ENCODE results near the gene UBAP2.
"Not testable (repeated sequence)": the region's sequence is repeated elsewhere in the genome, so short reads cannot be mapped to it uniquely, and the experiment has no call there.

Gene UBAP2

GRCh38 chr9:34046784-34047379 lies 1.8 kb downstream of the UBAP2 start:
- no peak for DNase-seq (ENCODE audit: low spot score)

DNA sequence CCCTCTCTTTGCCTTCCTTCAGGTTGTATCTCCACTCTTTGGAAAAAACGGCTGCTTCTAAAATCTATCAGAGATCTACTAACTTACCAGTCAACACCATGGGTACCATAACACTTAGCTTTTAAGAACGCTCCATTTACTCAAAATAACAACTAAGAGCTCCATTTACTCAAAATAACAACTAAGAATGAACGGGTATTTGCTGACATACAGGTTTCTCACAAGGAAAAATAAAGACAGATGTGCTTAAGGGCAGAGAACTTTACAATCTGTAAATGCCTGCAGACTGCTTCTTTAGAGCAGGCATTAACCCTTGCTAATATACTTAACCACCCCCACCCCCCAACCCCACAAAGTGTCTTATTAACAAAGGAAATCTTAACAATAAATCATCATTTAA lies 2.8 kb downstream of the UBAP2 start:
- DNase-seq (ENCODE audit: low spot score), result no peak

- not testable (repeated sequence) for DNase-seq (ENCODE audit: low spot score)
These were observed 6.6 kb downstream of the UBAP2 start for GRCh38 chr9:34042074-34042473.

DNA sequence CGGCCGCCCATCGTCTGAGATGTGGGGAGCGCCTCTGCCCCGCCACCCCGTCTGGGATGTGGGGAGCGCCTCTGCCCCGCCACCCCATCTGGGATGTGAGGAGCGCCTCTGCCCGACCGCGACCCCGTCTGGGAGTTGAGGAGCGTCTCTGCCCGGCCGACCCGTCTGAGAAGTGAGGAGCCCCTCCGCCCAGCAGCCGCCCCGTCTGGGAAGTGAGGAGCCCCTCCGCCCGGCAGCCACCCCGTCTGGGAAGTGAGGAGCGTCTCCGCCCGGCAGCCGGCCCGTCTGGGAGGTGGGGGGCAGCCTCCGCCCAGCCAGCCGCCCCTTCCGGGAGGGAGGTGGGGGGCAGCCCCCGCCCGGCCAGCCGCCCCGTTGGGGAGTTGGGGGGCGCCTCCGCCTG lies 9.8 kb downstream of the UBAP2 start:
- DNase-seq (ENCODE audit: low spot score), result not testable (repeated sequence)

DNA sequence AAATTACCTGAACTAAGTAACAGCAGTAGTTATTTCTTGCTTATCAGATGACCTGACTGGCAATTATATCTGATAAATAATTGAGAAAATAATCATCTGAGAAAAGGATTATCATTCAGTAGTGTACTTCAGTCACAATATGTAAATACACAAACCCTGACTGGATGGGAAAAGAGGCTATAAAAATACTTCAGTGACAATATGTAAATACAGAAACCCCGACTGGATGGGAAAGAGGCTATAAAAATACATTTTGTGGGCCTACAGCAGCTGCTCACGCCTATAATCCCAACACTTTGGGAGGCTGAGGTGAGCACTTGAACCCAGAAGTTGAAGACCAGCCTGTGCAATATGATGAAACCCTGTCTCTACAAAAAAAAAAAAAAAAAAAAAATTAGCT lies 11.1 kb downstream of the UBAP2 start:
- DNase-seq (ENCODE audit: low spot score), result no peak

DNA sequence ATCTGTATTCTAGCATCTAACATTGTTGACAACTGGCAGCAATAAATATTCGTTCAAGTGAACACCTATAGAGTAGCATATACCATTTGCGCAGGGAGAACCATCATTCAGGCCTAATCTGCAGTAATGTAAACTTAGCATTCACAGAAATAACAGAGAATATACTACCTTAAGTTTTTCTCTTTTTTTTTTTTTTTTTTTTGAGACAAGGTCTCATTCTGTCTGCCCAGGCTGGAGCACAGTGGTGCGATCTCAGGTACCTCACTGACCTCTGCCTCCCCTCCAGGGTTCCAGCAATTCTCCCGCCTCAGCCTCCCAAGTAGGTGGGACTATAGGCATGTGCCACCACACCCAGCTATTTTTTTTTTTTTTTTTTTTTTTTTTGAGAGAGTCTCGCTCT lies 12.1 kb downstream of the UBAP2 start:
- DNase-seq (ENCODE audit: low spot score), result no peak

DNA sequence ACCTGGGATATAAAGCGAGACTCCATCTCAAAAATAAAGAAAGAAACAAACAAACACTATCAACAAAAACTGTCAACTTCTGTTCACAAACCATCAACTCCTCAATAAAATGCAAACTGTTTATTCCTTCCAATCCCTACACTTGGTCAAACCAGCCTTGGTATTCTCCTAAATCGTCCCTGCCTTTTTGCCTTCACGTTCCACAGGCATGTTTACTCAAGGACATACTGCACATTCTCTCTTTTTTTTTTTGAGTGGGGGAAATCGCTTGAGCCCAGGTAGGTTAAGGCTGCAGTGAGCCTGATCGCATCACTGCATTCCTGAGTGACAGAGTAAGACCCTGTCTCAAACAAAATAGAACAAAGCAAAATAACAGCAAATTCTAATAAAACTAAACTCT lies 13.0 kb downstream of the UBAP2 start:
- no peak for DNase-seq (ENCODE audit: low spot score)

DNA sequence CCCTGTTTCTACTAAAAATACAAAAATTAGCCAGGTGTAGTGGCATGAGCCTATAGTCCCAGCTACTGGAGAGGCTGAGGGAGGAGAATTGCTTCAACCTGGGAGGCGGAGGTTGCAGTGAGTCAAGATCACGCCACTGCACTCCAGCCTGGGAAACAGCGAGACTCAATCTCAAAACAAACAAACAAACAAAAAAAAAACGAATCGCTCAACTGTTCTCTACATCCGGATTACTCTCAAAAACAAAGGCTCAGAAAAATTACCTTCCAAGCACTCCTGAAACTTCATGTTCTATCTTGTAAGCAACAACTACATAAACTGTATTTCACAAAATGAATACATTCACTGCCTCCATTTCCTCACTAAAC lies 14.0 kb downstream of the UBAP2 start:
- DNase-seq (ENCODE audit: low spot score), result no peak

- DNase-seq (ENCODE audit: low spot score), result no peak
These were observed 16.1 kb downstream of the UBAP2 start for GRCh38 chr9:34032631-34033030.

- DNase-seq (ENCODE audit: low spot score), result no peak
These were observed 20.7 kb downstream of the UBAP2 start for GRCh38 chr9:34027845-34028574.

GRCh38 chr9:34025811-34026210 lies 22.9 kb downstream of the UBAP2 start:
- no peak for DNase-seq (ENCODE audit: low spot score)

DNA sequence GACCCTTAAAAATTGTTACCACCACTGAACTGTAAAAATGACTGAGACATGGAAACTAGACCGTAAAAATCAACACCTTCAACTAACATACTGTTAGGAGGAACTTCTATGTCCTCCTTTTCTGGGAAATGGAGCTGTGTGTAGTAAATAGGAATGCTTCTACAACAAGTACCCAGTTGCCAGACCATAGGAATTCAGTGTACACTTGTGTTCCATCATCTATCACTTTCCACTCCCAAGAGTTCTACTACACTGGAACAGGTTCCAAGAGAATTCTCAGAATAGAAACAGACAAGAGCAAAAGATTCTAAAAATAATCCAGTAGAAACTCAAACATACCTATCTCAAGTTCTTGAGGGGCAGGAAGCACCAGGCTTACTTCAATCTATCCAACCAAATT lies 23.6 kb downstream of the UBAP2 start:
- DNase-seq (ENCODE audit: low spot score), result no peak

DNA sequence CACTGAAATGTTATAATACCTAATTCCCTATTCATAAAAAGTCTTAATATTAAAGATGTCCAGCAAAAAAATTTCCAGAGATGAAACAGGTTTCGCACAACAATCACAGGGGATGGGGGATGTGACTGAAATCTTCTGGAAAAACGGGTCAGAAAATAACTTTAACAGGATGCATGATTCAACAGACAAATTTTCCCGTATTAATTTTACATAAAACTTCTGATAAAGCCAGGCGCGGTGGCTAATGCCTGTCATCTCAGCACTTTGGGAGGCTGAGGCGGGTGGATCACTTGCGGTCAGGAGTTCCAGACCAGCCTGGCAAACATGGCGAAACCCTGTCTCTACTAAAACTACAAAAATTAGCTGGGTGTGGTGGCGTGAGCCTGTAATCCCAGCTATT lies 24.2 kb downstream of the UBAP2 start:
- DNase-seq (ENCODE audit: low spot score), result not testable (repeated sequence)

- no peak for DNase-seq (ENCODE audit: low spot score)
These were observed 32.5 kb downstream of the UBAP2 start for GRCh38 chr9:34016149-34016548.

GRCh38 chr9:34010979-34011378 lies 37.7 kb downstream of the UBAP2 start:
- no peak for DNase-seq (ENCODE audit: low spot score)

GRCh38 chr9:34001951-34002350 lies 46.7 kb downstream of the UBAP2 start:
- DNase-seq (ENCODE audit: low spot score), result no peak

GRCh38 chr9:34001298-34001697 lies 47.4 kb downstream of the UBAP2 start:
- no peak for DNase-seq (ENCODE audit: low spot score)

- no peak for DNase-seq (ENCODE audit: low spot score)
These were observed 53.2 kb downstream of the UBAP2 start for GRCh38 chr9:33995449-33995848.

DNA sequence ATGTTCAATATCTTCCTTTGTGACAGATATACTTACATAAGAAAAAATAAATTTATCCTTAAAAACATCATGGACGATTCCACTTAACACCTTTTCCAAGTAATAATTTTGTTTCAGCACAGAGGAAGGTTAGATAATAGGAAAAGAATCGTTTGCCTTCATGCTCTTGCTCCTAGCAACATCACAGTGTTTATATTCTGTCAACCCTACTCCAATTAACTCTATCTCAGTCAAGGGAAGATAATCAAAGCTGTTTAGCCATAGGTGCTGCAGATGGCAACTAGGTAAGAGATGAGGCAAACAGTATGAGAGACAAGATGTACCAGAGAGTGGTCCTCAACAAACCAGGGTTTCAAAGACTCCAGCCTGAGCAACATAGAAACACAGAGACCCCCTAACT lies 55.6 kb downstream of the UBAP2 start:
- DNase-seq (ENCODE audit: low spot score), result no peak

DNA sequence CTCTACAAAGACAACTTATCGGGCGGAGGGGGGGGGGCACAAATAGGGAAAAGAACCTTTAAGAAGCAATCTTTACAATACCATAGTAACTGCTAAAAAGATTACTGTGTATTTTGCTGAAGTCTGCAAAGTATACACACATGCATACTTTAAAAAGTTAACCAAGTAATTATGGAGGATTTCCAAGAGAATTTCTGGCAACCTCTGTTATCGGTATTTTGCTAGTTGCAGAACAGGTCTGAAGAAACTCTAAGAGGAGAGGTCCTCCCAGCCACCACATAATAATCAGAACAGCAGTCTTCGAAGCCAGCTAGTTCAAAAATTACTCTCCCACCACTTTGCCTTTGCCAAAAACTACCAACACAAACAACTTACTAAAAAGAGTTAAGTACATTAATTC lies 56.1 kb downstream of the UBAP2 start:
- DNase-seq (ENCODE audit: low spot score), result no peak

GRCh38 chr9:33988219-33988890 lies 60.3 kb downstream of the UBAP2 start:
- DNase-seq (ENCODE audit: low spot score), result no peak

- no peak for DNase-seq (ENCODE audit: low spot score)
These were observed 72.3 kb downstream of the UBAP2 start for GRCh38 chr9:33976414-33976813.

GRCh38 chr9:33972698-33973097 lies 76.0 kb downstream of the UBAP2 start:
- DNase-seq (ENCODE audit: low spot score), result no peak
